ENCODE measurements around the gene PPT2.

Gene PPT2

DNA sequence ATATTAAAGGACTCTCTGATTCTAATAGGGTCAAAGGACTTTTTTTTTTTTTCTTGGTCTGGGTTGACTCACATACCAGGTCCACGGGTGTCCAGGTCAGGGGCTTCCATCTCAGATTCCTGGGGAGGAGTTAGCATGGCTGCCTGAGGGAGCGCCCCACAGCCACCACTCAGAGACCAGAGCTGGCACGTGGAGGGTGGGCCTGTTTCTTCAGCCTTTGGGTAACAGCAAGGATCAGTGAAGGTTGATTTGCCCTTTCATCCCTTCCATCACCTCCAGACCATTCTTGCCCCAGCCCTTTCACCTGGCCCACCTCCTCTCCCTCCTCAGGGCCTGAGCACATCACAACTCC is 44.4 kb downstream of the PPT2 start:
- TF ChIP-seq, protein P1, sequence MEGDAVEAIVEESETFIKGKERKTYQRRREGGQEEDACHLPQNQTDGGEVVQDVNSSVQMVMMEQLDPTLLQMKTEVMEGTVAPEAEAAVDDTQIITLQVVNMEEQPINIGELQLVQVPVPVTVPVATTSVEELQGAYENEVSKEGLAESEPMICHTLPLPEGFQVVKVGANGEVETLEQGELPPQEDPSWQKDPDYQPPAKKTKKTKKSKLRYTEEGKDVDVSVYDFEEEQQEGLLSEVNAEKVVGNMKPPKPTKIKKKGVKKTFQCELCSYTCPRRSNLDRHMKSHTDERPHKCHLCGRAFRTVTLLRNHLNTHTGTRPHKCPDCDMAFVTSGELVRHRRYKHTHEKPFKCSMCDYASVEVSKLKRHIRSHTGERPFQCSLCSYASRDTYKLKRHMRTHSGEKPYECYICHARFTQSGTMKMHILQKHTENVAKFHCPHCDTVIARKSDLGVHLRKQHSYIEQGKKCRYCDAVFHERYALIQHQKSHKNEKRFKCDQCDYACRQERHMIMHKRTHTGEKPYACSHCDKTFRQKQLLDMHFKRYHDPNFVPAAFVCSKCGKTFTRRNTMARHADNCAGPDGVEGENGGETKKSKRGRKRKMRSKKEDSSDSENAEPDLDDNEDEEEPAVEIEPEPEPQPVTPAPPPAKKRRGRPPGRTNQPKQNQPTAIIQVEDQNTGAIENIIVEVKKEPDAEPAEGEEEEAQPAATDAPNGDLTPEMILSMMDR (IDR thresholded peaks at IDR 0.05; ENCODE audit: low read depth, low read length), result no peak
- no peak overlapping the region for H3K4me3 ChIP-seq (ENCODE audit: low read depth, low read length)

DNA sequence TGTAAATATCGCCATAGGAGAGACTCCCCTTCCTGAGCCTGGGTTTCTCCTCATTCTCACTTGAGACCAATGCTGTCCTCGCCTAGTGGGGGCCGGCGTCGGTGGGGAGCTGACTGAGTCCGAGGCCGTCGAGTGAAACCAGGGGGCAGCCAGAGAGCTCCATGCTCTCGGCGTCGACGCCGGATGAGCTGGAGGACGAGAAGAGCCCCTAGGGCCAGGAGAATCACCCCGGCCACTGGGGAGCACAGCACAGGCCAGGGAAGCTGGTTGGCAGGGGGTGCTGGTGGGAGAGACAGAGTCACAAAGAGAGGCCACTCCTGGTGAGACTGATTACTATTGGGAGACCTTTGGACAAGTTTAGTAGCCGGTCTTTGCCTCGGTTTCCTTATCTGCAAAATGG is 44.9 kb downstream of the PPT2 start:
- no peak overlapping the region for H3K4me3 ChIP-seq (ENCODE audit: low read depth, low read length)
- TF ChIP-seq, protein P1 (IDR thresholded peaks at IDR 0.05; ENCODE audit: low read depth, low read length), result no peak

DNA sequence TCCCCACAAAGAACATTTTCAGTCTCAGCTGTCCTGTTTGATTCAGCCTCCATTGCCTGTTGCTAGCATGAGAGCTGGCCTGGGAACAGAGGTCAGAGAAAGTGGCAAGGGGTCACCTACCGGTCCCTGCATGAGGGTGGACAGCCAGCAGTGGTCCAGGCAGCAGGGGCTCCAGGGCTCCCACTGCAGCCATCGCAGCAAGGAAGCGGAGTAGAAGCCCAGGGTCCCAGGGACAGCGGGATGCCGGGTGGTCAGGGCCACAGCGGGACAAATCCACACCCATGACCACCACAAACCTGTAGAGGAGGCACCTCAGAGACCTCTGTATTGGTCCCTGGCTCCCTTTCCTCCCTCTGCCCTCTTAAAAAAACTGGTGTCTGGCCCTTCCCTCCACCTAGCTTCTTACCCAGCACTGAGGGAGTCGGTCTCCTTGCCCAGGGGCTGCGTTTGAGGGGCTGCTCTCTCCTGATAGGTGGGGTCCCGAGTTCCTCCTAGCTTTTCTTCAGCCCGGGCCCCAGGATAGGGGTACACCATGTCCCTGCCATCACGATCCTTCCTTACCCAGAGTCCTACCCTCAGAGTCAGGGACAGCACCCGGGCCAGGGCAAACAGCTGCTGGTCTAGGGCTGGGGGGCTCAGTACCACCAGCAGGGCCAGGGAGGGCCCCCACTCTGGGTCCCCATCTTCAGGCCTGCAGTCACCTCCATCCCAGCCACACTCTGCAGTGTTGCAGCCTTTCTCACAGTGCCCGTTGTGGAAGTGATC is 47.0 kb downstream of the PPT2 start:
- H3K4me3 ChIP-seq (ENCODE audit: low read depth, low read length), result no peak overlapping the region
- TF ChIP-seq, protein P1 (IDR thresholded peaks at IDR 0.05; ENCODE audit: low read depth, low read length), result no peak

DNA sequence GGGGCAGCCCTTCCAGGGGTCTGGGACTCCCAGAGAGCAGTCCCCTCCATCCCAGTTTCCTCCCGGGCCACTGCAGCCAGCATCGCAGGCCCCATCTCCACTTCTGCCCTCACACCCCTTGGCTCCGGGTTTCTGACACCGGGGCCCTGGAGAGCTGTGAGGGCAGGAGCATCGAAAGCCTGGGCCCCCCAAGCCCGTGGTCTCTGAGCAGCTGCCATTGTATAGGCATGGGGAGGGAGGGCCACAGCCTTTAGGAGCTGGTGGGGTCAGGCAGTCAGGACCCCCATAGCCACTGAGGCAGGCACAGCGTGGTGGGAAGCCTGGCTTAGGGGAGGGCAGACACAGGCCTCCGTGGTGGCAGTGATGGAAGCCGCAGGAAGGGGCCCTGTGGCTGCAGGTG is 48.2 kb downstream of the PPT2 start:
- TF ChIP-seq, protein P1 (IDR thresholded peaks at IDR 0.05; ENCODE audit: low read depth, low read length), result no peak
- H3K4me3 ChIP-seq (ENCODE audit: low read depth, low read length), result no peak overlapping the region

DNA sequence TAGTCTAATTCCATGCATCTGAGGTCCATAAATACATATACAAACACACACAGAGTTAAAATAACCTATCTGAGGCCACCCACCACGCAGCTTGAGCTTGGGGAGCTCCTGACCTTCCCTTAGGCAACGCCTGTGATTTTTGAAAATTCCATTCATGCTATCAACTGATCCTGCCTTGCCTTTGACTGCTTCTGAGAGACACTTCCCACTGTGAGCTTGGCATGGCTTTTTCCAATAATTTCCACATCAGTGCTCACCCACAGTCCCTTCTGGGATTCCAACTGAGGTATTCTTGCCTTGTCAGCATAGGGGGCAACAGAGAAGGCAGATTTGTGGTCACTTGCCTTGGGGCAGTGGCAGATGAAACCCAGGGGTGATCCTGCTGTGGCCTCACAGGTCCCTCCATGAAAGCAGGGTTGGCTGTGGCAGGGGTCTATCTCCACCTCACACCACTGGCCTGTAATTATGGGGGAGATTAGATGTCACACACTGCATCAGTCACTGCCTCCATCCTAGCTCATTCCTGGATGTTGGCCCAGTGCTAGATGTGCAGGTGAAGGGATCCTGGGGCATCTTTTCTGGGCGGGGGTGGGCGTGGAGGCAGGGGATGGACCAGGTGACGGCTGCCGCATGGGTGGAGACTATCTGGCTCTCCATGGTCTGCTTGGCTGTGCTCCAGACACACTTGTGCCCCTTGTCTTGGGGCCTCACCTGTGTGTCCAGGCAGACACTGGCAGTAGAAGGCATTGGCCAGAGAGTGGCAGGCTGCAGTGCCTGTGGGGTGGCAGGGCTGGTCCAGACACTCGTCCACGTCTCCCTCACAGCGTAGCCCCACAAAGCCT is 49.7 kb downstream of the PPT2 start:
- no peak overlapping the region for H3K4me3 ChIP-seq (ENCODE audit: low read depth, low read length)
- TF ChIP-seq, protein P1 (IDR thresholded peaks at IDR 0.05; ENCODE audit: low read depth, low read length), result no peak

DNA sequence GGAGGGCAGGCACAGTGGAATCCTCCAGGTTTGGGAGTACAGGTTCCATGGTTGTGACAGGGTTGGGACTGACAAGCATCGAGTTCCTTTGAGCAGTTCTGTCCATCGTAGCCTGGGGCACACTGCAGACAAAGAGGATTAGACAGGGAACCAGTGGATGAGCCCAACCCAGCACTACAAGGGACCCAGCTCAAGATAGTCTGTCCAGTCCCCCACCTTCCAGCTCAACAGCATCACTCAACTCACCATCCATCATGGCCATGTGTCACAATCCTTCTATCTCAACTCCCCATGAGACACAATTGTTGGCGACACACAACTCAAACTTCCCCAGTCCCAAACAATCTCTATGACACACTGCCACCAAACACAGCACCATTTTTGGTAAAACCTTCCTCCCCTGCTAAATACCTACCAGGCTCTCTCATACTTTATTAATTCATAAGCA is 50.4 kb downstream of the PPT2 start:
- no peak overlapping the region for H3K4me3 ChIP-seq (ENCODE audit: low read depth, low read length)
- TF ChIP-seq, protein P1 (IDR thresholded peaks at IDR 0.05; ENCODE audit: low read depth, low read length), result no peak

DNA sequence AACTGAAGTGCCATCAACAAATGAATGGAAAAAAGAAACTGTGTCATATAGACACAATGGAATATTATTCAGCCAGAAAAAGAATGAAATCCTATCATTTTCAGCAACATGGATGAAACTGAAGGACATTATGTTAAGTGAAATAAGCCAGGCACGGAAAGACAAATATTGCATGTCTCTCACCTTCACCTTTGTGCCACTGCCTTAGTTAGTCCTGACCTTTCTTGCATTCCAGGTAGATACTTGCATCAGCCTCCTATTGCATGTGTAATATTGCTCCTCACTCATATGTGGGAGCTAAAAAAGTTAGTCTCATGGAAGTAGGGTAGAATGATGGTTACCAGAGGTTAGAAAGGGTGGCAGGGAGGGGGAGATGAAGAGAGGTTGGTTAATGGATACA is 55.1 kb downstream of the PPT2 start:
- no peak overlapping the region for H3K4me3 ChIP-seq (ENCODE audit: low read depth, low read length)
- TF ChIP-seq, protein P1 (IDR thresholded peaks at IDR 0.05; ENCODE audit: low read depth, low read length), result no peak

Measured in WI38 (cell line).